Caco-2 (cell line): Measurements from ENCODE around the gene C1QTNF8. TPM values are rescaled to one million over a fixed set of nuclear protein-coding genes. Genes with fewer than 3 reads are reported as not detected.

Experiments
- BruUV-seq: library from RNA; stranded (reverse); fragments of 400-500 nt; replicated peaks from 2 replicates; lab custom pipeline; 2021; lab: Mats Ljungman, UMichigan
- CTCF ChIA-PET: fragments of 300-600 bp; sonication (Branson Sonifier 250); formaldehyde crosslinking; loops from one replicate; lab custom pipeline; 2022; ENCODE audit warnings: antibody characterized with exemption; lab: Charles Lee
- POLR2A ChIA-PET: fragments of 300-600 bp; sonication (Branson Sonifier 250); formaldehyde crosslinking; loops from one replicate; lab custom pipeline; 2022; ENCODE audit warnings: antibody characterized with exemption; lab: Charles Lee
- DNase-seq, 2 experiments: peaks; one replicate each; pipeline versions ENCODE4 v3.0.0 to v3.0.0-alpha.2; 2020 to 2022
- H3K27me3 ChIP-seq: replicated peaks from 2 replicates; pipeline ENCODE4 v1.6.0; 2011; ENCODE audit warnings: low read length; ENCODE audit not compliant: control insufficient read depth, insufficient read depth
- H3K36me3 ChIP-seq: 2 replicates; pipeline ENCODE4 v1.5.1; 2011; ENCODE audit warnings: low read length; ENCODE audit not compliant: control insufficient read depth, insufficient read depth
- H3K4me1 ChIP-seq: fragments of 250-450 bp; sonication (Bioruptor Pico); 2 replicates; pipeline ENCODE4 v1.5.1; 2020; ENCODE audit warnings: mild to moderate bottlenecking
- H3K4me3 ChIP-seq: 2 replicates; pipeline ENCODE4 v1.5.1; 2011; ENCODE audit warnings: low read depth, mild to moderate bottlenecking, control low read depth, low read length
- H3K9me3 ChIP-seq: fragments of 250-450 bp; sonication (Bioruptor Pico); 2 replicates; pipeline ENCODE4 v1.5.1; 2020; ENCODE audit warnings: mild to moderate bottlenecking, moderate library complexity
- H3K27ac Mint-ChIP-seq: one replicate; pipeline ENCODE4 v1.8.0; 2022; ENCODE audit warnings: mixed read lengths; ENCODE audit not compliant: unreplicated experiment
- H3K27me3 Mint-ChIP-seq: one replicate; pipeline ENCODE4 v1.8.0; 2022; ENCODE audit warnings: mixed read lengths; ENCODE audit not compliant: insufficient read depth, unreplicated experiment
- H3K36me3 Mint-ChIP-seq: one replicate; pipeline ENCODE4 v1.8.0; 2022; ENCODE audit warnings: mild to moderate bottlenecking, mixed read lengths; ENCODE audit not compliant: insufficient read depth, unreplicated experiment
- H3K4me1 Mint-ChIP-seq: one replicate; pipeline ENCODE4 v1.8.0; 2022; ENCODE audit warnings: low read depth, mixed read lengths; ENCODE audit not compliant: unreplicated experiment
- H3K4me3 Mint-ChIP-seq: one replicate; pipeline ENCODE4 v1.8.0; 2022; ENCODE audit warnings: mild to moderate bottlenecking, moderate library complexity, mixed read lengths; ENCODE audit not compliant: unreplicated experiment
- H3K9me3 Mint-ChIP-seq: one replicate; pipeline ENCODE4 v1.8.0; 2022; ENCODE audit warnings: mixed read lengths; ENCODE audit not compliant: unreplicated experiment
- intact Hi-C: fragments of 100-400 bp; cut with micrococcal nuclease; formaldehyde crosslinking; loops from one replicate; pipeline ENCODE4 v1.10.0; 2022; ENCODE audit not compliant: unreplicated experiment
- total RNA-seq: library from RNA; stranded (reverse); gene quantifications from 2 replicates; pipeline ENCODE4 v1.2.3, GENCODE V29; 2022
- TF ChIP-seq, protein P1 (sequence below), 2 experiments: fragments of 200-600 bp in 1 of 2; IDR thresholded peaks; 1 replicate in 1 of 2; 2 replicates in 1 of 2; pipeline versions ENCODE4 v1.5.1 to v1.8.0; 2011 to 2022; ENCODE audit warnings: antibody characterized with exemption in 1 of 2, control low read depth in 1 of 2, inconsistent platforms in 1 of 2, low read depth in 1 of 2, low read length in 1 of 2, mild to moderate bottlenecking in 1 of 2, moderate library complexity in 1 of 2; ENCODE audit not compliant: insufficient read depth in 1 of 2, severe bottlenecking in 1 of 2, unreplicated experiment in 1 of 2

Gene C1QTNF8
- total RNA-seq, 1 experiment from 2014 or later: not detected

DNA sequence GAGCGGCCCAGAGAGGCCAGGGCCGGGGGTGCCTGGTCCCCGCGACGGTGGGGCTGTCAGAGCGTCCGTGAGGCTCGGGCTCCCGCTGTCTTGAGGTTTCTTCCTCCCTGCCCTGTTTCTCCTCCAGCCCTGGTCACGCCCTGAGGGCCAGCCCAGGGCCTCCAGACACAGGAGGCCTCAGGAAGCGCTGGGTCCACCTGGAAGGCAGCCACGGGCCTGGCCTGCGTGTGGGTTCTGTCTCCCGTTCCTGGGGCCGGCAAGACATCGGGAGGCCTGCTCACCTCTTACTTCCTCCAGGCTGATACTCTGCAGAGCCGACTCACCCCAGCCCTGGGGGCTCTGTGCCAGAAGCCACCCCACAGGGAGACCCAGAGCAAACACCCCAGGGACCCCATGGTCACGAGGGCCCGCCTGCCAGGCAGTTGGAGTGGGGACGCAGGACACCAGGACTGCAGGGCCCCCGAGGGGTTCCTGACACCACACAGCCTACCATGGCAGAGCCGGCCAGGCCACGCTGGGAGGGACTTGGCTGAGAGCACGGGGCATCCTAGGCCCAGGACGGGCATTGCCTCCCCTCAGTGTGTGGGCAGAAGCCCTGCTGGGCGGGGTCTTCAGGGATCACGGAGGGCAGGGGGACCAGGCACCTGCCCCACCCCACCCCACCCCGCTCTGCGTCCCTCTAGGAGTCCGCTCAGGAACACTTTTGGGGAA is 37.9 kb upstream of the C1QTNF8 start:
- no peaks in the 10 kb centered on the region for H3K9me3 ChIP-seq
- no peaks in the 10 kb centered on the region for H3K36me3 Mint-ChIP-seq
- H3K4me1 ChIP-seq: no peaks in the 10 kb centered on the region
- POLR2A ChIA-PET: no interaction called here
- no peaks in the 10 kb centered on the region for H3K9me3 Mint-ChIP-seq
- H3K4me3 ChIP-seq: no peak overlapping the region
- CTCF ChIA-PET: no interaction called here
- no TSS peak for BruUV-seq
- H3K36me3 ChIP-seq: no peaks in the 10 kb centered on the region
- H3K4me3 Mint-ChIP-seq: no peak overlapping the region
- H3K27me3 ChIP-seq: no peaks in the 10 kb centered on the region
- TF ChIP-seq, protein P1, sequence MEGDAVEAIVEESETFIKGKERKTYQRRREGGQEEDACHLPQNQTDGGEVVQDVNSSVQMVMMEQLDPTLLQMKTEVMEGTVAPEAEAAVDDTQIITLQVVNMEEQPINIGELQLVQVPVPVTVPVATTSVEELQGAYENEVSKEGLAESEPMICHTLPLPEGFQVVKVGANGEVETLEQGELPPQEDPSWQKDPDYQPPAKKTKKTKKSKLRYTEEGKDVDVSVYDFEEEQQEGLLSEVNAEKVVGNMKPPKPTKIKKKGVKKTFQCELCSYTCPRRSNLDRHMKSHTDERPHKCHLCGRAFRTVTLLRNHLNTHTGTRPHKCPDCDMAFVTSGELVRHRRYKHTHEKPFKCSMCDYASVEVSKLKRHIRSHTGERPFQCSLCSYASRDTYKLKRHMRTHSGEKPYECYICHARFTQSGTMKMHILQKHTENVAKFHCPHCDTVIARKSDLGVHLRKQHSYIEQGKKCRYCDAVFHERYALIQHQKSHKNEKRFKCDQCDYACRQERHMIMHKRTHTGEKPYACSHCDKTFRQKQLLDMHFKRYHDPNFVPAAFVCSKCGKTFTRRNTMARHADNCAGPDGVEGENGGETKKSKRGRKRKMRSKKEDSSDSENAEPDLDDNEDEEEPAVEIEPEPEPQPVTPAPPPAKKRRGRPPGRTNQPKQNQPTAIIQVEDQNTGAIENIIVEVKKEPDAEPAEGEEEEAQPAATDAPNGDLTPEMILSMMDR (IDR thresholded peaks at IDR 0.05; ENCODE audit: insufficient read depth in 1 of 2, low read depth in 1 of 2, low read length in 1 of 2, severe bottlenecking in 1 of 2, unreplicated experiment in 1 of 2): no peak
- no peak for DNase-seq
- no peaks in the 10 kb centered on the region for H3K4me1 Mint-ChIP-seq
- peaks cover 2% of the 10 kb centered on the region for H3K27me3 Mint-ChIP-seq
- H3K27ac Mint-ChIP-seq: no peak overlapping the region
- intact Hi-C loops: no loop called here

DNA sequence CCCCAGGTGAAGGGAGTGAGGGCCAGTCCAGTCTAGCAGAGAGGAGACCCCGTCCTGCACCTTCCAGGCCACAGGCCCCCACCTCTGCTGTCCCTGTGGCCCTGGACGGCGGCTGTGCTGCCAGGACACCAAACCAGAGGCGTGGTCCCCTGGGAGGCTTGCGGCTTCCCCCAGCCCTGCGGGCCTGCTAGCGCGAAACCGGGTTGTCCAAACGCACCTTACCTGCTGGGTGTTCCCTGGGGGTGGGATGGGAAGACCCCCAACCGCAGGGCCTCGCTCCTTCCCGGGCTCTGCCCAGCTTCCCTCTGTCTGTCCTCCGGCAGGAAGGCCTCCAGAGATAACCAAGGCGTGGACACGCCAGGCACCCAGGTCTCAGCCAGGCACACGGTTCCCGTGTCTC is 37.2 kb upstream of the C1QTNF8 start:
- BruUV-seq: no TSS peak
- Histone ChIP-seq H3K27me3 (no peaks in the 10 kb centered on the region), H3K4me3 (no peak overlapping the region), H3K36me3 (no peaks in the 10 kb centered on the region), H3K4me1 (no peaks in the 10 kb centered on the region), H3K9me3 (no peaks in the 10 kb centered on the region)
- CTCF ChIA-PET: no interaction called here
- intact Hi-C loops: no loop called here
- TF ChIP-seq, protein P1 (IDR thresholded peaks at IDR 0.05; ENCODE audit: insufficient read depth in 1 of 2, low read depth in 1 of 2, low read length in 1 of 2, severe bottlenecking in 1 of 2, unreplicated experiment in 1 of 2): no peak
- POLR2A ChIA-PET: no interaction called here
- DNase-seq: no peak
- no peak overlapping the region for H3K4me3 Mint-ChIP-seq
- H3K9me3 Mint-ChIP-seq: no peaks in the 10 kb centered on the region
- H3K27me3 Mint-ChIP-seq: no peaks in the 10 kb centered on the region
- H3K27ac Mint-ChIP-seq: no peak overlapping the region
- no peaks in the 10 kb centered on the region for H3K36me3 Mint-ChIP-seq
- no peaks in the 10 kb centered on the region for H3K4me1 Mint-ChIP-seq

GRCh38 chr16:1132431-1132830 is 36.4 kb upstream of the C1QTNF8 start:
- intact Hi-C loops: no loop called here
- Mint-ChIP-seq H3K27me3 (no peaks in the 10 kb centered on the region), H3K27ac (no peak overlapping the region), H3K4me3 (no peak overlapping the region), H3K36me3 (no peaks in the 10 kb centered on the region), H3K9me3 (no peaks in the 10 kb centered on the region), H3K4me1 (no peaks in the 10 kb centered on the region)
- BruUV-seq: no TSS peak
- Histone ChIP-seq H3K4me1 (no peaks in the 10 kb centered on the region), H3K27me3 (no peaks in the 10 kb centered on the region), H3K9me3 (no peaks in the 10 kb centered on the region), H3K36me3 (no peaks in the 10 kb centered on the region), H3K4me3 (no peak overlapping the region)
- TF ChIP-seq, protein P1 (IDR thresholded peaks at IDR 0.05; ENCODE audit: insufficient read depth in 1 of 2, low read depth in 1 of 2, low read length in 1 of 2, severe bottlenecking in 1 of 2, unreplicated experiment in 1 of 2): no peak
- POLR2A ChIA-PET: no interaction called here
- CTCF ChIA-PET: no interaction called here
- no peak for DNase-seq
